Embryonic facial prominence (tissue), 1 donor: Measurements from ENCODE around the gene CTSS.

Experiments used
- DNase-seq: peaks from one replicate; pipeline ENCODE4 v3.0.0-alpha.2; 2016; ENCODE audit errors: extremely low spot score

The CTSS gene

DNA sequence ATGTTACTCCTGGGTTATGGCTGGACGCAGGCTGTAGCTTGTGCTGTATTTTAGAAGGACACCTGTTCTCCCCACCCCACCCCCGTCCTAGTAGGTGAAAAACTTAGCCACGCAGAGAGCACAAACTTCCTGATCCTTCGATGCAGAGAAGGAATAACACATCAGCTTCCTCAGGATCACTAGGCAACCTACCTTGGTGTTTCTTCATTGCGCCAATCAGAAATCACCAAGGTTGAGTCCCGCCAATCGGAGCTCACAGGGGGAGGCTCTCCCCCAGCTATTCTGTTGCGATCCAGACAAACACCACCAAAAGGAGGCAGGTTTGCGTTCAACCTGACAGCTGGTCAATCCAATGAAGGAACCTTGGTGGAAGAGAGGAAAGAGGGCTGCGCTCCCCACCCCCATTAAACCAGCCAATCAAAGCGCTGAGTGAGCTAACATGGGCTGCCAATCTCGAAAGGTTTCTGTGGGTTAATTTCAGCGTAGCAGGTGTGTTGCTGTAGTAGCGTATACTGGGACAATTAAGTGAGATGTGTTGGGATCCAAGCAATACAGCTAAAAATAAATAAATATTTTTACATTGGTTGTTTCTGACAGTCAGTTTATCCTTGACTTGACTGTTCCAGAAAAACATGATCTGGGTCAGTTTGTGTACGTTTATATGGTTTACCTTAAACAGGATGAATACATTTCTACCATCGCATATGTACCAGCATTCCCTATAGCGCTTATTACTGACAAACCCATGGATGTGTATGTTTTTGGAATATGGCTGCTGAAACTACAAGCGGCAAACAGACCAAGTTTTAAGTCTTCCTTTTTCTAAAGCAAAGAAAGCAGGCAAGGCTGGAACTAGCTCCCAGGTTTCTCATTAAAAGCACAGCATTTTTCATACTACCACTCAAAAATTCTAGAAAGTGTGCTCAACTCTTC, 68.3 kb downstream of the CTSS start, which contains the start of gene GOLPH3L:
Gene GOLPH3L, minus strand, starts transcription at position 160 of the 933 bp plus-strand sequence. CDS start 2,316 bp downstream, outside the sequence.
- DNase-seq, result peak; percentile 94

DNA sequence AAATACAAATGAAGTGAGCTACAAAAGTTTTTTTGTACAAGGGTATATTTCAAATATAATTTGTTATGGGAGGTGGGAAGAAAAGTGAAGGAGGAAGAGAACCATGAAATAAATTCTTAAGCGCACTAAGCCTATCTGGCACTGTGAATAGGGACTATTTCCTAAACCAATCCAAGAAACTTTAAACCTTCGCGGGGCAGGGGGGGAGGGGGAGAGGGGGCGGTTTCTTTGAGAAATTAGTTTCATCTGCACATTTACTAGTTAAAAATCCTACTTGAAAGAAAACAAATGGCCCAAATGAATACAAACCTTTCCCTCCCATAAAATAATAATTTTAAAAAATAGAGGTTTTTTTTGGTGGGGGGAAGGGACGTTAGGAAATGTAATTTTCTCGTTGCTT, 69.0 kb downstream of the CTSS start:
- DNase-seq, result no peak

DNA sequence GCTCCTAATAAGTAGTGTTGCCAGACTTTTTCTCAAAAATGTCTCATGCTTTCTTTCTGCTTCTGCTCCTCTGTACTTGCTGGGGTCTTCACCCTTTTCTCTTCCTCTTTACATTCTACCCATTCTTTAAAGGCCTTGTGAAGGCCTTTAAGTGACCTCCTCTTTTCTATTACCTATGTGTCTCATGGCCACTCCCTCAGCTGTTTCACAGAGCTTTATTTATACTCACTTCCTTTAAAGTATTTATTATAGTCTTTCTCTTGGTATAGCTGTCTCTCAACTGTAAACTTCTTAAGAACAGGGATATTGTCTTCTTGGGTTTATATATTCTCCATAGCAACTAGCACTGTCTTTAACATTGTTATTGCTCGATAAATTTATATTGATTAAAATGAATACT, 69.4 kb downstream of the CTSS start:
- no peak for DNase-seq

- DNase-seq, result no peak
Observed at GRCh38 chr1:150695561-150695960, 70.0 kb downstream of the CTSS start.

DNA sequence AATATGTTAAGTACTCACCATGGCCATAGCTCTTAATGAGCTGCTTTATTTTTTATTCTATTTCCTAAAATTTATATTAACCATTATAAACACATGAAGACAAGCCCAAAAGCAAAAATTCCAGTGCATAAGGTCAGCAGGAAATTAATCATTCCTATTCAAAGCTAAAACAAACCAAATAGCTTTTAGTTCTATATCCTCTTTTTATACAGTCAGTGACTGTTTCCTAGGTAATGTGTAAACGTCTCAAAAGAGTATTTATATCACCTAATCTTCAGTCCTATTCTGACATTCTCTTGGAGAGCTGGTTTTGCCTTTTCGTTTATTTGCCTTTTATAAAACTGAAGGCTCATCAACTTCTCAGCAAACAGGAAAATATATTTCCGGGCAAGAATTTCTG, 72.9 kb downstream of the CTSS start:
- no peak for DNase-seq

DNA sequence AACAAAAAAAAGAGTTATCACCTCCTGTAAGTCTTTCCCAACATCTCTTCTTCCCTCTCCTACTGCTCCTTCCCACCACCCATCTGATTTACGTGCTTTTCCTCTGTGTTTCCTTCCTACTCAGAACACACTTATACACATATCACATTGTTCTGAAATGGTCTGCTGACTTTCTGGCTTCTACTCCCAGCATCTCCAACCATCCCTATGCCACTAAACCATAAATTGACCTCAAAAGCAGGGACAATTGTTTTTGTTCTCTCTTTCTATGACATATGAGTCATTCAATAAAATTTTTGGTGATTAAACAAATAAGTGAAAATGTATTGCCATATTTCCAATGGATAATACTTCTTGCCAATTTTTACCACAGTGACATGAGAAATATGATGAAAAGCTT, 76.8 kb downstream of the CTSS start:
- no peak for DNase-seq

- DNase-seq, result no peak
Observed at GRCh38 chr1:150686275-150686674, 79.3 kb downstream of the CTSS start.

- DNase-seq, result no peak
Observed at GRCh38 chr1:150683914-150684313, 81.7 kb downstream of the CTSS start.
